ENCODE data around the gene ATP8B4.
"Not testable (repeated sequence)": the region's sequence is repeated elsewhere in the genome, so short reads cannot be mapped to it uniquely, and the experiment has no call there.

ATP8B4 gene

DNA sequence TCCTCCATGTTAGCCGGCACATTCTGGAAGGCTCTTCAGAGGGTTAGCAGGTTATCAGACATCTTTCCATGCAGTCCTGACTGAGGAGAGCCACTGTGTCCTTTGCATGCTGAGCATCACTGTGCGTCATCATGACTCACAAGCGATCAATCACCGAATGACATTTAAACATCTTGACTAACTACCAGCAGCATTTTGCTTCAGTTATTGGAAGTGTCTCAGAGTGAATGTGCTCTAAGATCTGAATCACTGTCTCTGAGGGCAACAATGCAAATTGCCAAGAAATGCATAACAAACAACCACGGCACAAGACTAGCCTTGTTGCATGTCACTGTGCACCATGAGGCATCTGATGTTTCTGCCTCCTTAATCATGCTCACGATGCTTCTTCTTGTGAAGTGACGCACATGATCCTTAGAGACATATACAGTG is 18.3 kb upstream of the ATP8B4 start:
- DNase-seq = no peak

DNA sequence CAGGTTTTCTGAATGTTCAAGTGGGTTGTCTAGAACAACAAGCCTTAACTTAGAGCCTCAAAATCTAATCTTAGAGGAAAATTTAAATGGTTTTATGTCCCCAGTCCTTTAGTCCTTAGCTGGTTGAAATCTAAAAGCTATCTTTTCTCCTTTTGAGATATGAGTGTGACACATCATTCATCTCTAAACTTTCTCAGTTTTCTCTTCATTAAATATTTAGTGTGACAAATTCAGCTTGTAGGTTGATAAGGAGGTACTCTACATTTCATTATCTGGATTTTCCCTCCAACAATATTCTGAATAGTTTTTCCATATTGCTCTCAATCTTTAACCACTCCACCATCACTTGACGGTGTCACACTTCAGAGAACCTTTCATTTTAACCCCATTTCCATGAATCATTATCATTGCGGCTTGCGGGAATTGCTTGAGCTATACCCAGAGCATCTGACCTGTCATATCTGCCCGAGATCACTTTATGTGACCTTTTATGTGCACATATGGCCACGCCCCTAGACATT is 16.1 kb upstream of the ATP8B4 start:
- DNase-seq = no peak

DNA sequence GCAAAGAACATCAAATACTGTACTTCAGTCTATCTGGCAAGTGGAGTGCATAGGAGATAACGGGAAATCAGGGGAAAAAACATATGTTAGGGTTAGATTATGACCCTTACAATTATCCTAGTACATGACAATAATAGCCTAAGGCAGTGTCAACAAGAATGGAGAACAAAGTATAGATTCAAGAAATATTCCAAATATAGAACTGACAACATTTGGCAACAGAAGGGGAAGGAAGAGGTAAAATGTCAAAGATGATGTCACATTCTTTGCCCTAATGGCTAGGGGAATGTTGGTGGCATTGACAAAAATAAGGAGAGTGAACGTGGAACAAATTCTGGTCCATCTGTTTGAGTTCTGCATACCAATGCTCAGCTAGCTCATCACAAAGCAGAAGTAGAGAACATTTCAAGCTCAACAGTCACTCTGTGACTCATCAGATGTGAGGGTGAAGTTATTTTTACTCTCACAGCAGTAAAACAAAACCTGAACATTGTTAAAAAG is 15.5 kb upstream of the ATP8B4 start:
- no peak for DNase-seq

- not testable (repeated sequence) for DNase-seq
Measured at GRCh38 chr15:50132251-50132984, 13.4 kb upstream of the ATP8B4 start.

DNA sequence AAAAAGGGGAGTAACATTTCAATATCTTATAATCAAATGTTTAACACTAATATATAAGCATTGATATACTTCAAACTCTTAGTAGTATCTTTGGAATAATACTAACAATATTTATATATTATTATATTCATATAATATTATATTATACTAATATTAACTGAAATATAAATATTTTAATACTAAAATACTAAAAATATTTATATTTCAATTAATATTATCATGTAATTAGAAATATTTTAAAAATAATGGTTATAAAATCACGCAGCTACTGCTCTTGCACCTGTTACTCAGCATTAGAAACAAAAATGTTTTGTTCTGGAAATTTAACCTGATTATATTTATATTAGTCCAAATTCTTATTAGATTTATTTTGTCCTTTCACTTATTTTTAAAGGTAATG is 12.6 kb upstream of the ATP8B4 start:
- DNase-seq = no peak

DNA sequence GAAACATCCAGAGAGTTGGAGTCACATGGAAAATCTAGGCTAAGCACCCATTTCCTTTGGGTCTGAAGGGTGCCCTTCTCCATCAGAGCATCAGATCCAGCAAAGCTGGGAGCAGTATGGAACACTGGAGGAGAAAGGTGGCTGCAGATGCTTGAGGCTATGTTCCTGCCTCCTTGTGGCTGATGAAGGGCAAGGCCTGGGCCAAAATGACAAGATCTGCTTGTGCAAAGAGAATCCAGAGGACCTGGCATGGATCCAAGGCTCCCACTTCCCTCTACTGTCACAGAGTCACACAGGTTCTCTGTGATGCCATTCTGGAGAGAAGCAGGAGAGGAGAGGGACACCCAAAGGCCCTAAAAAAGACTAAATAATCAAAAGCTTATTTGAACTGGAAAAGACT is 9.2 kb upstream of the ATP8B4 start:
- no peak for DNase-seq

DNA sequence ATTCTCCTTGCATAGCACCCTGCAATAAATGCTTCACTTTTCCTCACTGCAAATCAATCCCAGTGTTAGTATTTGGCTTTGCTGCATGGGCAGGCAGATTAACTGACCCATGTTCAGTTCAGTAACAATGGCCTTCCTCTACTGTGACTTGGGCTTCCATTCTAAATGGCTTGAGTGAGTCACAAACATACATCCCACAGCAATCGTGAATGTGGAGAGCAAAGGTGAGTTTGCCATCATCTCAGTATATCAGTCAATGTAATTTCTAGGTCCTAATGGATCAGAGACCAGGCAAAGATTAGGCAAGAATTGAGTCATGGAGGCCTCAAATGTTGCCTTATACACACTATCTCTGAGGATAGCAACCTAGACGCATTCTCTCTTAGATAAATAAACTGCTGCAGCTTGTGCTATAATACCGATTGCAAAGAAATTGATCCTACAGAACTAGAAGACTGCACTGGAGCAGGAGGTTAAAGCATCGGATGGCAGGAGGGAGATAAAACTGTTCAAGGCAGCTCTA is 8.3 kb upstream of the ATP8B4 start:
- DNase-seq = no peak

DNA sequence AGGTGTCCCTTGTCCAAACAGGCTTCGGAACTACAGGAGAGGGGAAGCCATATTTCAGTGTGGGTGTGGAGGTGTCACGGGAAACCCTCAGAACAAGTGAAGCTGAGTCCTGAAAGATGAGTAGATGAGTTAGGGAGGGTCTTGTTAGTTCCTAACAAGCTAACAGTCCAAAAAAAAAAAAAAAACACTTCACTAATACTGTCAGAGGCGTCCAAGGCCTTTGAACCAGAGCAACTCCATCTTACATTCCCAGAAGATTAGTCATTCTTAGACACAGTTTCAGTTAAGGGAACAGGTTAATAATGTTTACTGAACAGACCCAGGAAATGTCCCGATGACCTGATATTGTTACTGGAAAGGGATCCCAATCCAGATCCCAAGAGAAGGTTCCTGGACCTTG is 7.0 kb upstream of the ATP8B4 start:
- DNase-seq = no peak

DNA sequence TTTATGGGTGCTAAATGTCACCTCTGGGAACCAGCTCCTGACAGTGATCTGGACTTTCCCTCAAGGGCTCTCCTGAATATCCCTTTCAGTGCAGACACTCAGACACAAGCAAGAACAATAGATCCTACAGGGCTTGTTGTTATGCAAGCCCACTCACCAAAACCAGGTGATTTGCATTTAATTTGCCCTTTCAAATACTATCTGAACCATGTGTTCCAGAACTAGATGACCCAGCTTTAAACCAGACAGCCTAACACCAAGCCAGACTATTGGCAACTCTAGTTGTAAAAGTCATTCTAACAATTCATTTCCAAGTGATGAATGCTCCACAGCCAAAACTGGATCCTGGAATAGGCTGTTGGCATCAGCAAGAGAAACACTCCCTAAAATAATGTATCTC is 5.6 kb upstream of the ATP8B4 start:
- no peak for DNase-seq

DNA sequence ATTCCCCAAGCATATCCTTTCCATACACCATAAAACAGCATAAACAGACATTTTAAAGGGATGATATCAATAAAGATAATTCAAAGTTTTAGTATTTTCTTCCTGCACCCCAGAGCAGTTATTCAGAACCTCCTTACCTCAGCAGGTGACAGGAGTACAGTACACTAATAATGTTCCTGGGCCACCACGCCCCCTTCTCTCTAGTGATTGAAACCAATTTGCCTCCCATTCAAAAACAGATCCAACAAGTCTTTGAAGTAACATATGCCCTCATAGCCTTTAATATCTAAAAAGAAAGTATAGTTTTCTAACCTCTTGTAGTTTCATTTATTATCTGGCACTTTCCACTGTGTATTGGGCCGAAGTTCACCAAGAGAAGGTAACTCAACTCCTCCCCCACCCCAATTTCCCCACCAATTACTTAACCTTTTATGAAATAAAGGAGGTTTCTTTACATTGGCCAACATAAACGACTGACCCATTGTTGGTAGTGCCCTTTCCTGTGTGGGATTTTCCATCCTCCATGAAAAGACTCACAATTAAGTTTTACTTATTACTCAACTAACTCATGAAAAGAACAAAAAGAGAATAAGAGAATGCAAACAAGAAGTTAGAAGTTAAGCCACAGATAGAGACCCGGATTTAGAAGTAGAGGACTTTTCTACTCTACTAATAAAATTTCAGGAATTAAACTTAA is 5.0 kb upstream of the ATP8B4 start:
- no peak for DNase-seq

- no peak for DNase-seq
Measured at GRCh38 chr15:50120729-50121128, 1.7 kb upstream of the ATP8B4 start.

GRCh38 chr15:50117431-50118027 is 1.5 kb downstream of the ATP8B4 start:
- no peak for DNase-seq

- DNase-seq = no peak
Measured at GRCh38 chr15:50116477-50116876, 2.6 kb downstream of the ATP8B4 start.

GRCh38 chr15:50113992-50114780 is 4.8 kb downstream of the ATP8B4 start:
- DNase-seq = no peak

GRCh38 chr15:50113187-50113505 is 5.9 kb downstream of the ATP8B4 start:
- DNase-seq = no peak

GRCh38 chr15:50112488-50113186 is 6.4 kb downstream of the ATP8B4 start:
- DNase-seq = no peak

DNA sequence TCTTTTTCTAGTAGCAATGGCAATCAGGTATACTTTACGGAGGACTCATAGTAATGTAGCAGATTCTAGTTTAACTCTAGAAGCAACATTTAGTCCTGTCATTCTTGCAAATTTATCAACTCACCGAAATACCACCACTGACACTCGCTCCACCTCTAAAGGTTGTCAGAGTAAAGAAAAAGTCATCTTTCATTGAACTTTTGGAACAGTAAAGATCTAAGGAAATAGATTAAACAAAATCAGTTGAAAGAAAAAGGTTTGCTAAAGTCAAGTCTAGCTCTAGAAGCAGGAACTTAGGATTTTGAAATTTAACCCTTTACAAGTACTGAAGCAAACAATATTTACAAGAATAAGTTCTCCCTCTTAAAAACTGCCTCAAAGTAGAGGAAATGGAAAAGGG is 8.7 kb downstream of the ATP8B4 start:
- no peak for DNase-seq

- DNase-seq = no peak
Measured at GRCh38 chr15:50109076-50109987, 9.7 kb downstream of the ATP8B4 start.

GRCh38 chr15:50108461-50108860 is 10.6 kb downstream of the ATP8B4 start:
- no peak for DNase-seq

DNA sequence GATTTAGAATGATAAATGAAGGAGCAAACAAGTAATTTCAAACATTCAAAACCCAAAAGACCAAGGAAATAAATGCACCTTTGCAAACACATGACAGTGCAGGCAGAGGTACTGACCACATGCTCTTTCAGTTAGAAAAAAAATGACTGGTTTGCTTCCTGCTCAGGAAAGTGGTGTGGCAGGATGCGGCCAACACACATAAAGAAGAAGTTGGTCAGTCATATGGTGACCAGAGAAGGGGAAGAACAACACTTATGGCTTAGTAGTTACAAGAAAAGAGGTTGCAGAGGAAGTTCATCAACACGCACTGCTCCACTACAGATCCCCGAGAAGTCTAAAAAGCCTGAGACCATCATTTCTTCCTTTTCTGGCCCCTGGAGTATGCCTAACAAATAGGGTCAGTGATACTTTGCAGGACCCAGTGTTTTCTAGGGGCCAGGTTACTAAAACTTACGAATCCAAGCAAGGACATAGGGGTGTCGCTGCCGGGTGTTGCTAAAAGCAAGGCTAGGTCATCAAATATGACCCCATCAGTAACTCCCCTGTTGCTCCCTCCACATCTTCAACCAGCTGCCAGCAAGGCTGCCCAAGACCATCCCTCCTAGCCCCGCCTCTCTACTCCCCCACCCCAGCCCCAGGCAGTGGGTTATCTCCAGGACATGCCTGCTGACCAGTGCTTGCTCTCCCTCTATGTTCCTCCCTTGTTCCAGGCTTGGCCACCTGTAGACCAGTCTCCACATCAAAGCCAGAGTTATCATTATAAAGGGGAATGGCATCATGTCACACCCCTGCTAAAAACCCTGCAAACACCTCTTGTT is 11.2 kb downstream of the ATP8B4 start:
- DNase-seq = no peak
